Measurements from ENCODE around the gene BBS9. TPM values are rescaled to one million over a fixed set of nuclear protein-coding genes. Genes with fewer than 3 reads are reported as not detected.

The BBS9 gene
- total RNA-seq, 1 experiment from 2014 or later: 9.0 TPM

DNA sequence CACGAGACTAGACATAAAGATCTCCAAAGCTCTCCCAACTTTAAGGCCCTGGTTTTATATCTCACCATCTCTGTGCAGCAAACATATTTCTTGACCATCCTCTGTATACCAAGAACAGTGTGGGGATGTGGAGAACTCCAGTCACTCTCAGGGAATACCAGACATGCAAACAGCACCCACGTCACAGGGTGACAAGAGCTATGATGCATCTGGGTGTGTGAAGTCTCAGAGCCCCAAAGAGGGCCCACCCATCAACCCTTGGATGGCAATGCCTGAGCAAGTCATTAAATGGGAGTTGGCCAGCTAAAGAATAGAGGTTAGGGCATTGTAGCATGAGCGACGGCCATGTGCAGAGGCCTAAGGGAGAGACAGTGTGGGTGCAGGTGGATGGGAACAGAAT lies 402.5 kb downstream of the BBS9 start:
- no peak for DNase-seq (ENCODE audit: extremely low read depth, low read depth)

- DNase-seq (ENCODE audit: extremely low read depth, low read depth): no peak
Measured at GRCh38 chr7:33534833-33535232, 405.5 kb downstream of the BBS9 start.

DNA sequence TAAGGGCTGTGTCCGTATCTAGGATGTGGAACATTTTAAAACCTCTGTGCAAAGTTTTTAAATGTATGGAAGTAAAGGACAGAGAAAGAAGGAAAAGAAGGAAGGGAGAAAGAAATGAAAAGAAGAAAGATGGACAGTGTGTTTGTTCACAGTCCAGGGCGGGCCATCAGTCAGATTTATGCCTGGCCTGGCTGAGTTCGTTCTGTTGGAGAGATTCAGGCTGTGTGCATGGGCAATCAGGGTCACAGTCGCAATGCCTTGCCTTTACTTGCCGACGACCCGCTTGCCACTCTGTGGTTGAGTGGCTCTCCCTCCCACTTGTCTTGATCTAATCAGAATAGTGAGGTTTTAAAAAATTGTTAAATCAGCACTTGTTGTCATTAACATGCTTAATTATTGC lies 406.6 kb downstream of the BBS9 start:
- no peak for DNase-seq (ENCODE audit: extremely low read depth, low read depth)

DNA sequence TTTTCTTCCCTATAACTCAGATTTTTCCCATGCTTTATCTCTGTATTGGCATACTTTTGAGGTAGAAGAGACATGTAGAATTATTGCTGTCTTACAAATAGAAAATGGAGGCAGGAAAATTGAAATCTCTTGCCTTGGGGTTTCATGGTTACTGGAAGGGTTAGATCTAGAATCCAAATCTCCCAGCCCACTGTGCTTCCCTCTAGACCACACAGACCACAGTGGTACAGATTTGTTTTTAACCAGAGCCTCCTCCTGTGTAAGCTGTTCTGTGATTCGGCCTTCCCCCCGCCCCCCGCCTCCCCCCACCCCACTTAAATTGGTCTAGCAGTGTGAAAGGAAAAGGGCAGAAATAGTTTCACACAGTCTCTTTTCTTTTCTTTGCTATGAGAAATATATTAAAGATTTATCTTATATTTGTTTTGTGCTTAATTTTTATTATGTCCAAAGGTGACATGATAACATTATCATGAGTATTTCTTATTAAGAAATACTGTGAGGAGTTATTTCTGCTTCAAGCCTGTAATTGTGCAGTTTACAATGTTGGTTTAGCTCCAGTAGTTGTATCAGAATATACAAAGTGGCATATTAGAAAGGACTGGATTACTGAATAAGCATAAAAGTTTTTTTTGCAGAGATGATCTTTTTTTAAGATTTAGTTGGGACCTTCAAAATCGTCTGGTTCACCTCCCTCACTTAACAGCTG lies 407.2 kb downstream of the BBS9 start:
- no peak for DNase-seq (ENCODE audit: extremely low read depth, low read depth)

DNA sequence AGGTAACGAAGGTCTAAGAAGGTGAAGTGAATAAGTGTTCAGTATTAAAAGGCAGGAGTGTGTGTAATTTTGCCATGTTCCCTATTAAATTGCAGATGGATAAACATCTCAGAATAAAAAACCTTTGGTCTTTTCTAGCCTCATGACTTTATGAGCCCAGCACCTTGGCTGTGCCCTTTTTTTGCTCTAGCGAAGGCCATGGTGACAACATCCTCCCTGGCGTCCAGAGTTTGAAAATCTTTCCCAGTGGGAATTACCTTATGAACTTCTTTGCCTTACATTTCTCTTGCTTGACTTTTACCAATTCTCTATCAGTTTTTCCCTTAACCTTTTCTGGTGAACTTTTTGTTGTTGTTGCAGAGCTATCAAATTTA lies 407.7 kb downstream of the BBS9 start:
- DNase-seq (ENCODE audit: extremely low read depth, low read depth): no peak

DNA sequence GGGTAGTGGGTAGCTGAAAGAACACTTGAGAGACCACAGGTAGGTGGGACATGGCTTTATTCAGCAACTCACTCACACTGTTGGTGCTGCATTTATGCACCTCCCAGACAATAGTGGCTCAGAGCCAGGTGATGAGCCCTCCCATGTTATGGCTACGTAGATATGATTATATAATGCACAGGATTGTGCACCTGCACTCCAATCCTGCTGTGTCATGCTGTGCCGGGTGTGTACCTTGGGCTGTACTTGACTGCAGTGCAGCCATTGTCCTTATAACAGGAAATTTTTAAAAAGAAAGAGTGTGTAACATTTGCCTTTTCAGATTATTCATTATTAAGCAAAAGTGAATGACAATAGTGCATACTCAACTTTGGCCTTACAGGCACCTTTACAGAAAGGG lies 409.8 kb downstream of the BBS9 start:
- DNase-seq (ENCODE audit: extremely low read depth, low read depth): no peak

GRCh38 chr7:33539659-33540400 lies 410.5 kb downstream of the BBS9 start:
- no peak for DNase-seq (ENCODE audit: extremely low read depth, low read depth)

DNA sequence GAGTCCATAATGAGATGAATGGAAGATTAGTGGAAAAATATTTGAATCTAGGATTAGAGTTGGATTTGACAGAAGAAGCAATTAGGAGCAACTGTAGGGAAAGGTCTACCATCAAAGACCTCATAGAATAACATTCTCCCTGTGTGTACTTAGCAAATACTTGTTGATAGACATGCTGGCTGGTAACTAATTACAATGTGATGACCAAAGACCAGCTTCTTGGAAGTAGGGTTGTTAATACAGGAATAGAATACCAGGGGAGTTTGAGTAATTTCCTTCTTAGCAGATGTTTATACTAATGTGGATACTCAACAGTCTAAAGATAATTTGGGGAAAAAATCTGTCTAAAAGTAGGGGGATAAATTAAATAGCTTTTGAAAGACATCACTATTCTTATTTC lies 418.5 kb downstream of the BBS9 start:
- DNase-seq (ENCODE audit: extremely low read depth, low read depth): no peak

DNA sequence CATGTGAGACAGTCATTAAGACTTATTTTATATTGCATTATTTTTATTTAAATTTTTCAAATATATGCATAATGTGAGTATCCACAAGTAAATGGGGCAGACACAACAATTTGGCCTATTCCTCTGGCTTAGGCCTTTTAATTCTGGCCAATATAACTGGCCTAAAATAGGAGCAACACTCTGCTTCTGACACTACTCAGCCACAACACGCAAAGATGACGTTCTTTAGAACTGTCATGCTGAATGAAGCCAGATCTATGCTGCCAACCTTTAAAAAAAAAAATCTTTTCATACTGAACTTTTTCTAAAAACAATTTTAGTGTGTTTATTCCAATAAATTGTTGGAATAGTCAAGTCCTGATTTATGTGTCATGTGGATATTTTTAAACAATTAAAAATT lies 421.0 kb downstream of the BBS9 start:
- DNase-seq (ENCODE audit: extremely low read depth, low read depth): no peak

DNA sequence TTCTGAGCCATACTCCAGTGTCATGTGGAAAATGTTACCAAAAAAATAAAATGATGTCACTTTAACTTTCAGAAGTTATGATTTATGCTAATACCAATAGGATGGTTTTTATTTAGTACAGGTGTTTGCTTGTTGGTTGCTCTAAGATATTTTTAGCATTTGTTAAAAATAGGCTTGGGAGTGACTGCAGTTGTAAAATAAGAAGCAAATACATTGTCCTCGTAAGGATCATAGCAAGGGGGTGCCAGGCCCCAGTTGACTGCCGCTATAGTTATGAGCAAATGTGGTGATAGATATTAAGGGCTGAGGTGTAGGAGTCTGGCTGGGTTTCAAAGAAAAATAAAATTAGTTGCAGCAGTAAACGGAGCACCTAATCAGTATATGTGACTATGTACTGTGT lies 421.6 kb downstream of the BBS9 start:
- DNase-seq (ENCODE audit: extremely low read depth, low read depth): no peak

- DNase-seq (ENCODE audit: extremely low read depth, low read depth): no peak
Measured at GRCh38 chr7:33554046-33554445, 424.7 kb downstream of the BBS9 start.

DNA sequence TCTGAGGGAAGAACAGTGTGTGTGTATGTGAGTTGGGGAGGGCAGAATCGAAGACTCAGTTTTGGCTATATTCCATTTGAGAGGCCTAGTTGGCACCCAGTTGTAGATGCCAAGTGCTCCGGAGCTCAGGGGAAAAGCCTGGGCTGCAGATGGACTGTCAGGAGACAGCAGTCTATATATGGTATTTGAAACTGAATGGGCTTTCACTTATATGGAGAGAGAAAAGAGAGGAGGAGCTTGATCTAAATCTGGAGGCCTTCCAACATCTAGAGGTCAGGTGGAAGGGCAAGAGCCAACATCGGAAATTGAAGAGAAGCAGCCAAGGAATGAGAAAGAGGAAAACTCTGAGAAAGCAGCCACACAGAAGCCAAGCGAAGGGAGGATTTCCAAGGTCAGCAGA lies 425.2 kb downstream of the BBS9 start:
- no peak for DNase-seq (ENCODE audit: extremely low read depth, low read depth)

- DNase-seq (ENCODE audit: extremely low read depth, low read depth): no peak
Measured at GRCh38 chr7:33556472-33556871, 427.1 kb downstream of the BBS9 start.

GRCh38 chr7:33558549-33559323 lies 429.4 kb downstream of the BBS9 start:
- DNase-seq (ENCODE audit: extremely low read depth, low read depth): no peak

DNA sequence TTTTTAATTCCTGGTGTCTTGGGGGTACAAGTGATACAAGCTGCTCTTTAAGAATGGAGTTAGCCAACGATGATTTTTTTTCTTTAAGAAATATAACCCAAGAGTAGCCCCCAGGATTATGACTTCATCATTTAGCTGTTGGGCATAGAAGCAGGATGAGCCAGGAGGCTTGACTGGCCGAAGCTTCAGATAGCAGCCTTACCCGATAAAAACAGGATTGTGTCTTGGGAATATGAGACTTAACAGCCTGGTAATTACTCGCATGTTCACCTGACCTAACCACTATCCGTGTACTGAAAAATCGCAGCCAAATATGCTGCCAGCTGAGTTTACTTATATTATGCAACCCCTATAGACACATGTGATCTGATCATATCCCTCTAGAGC lies 430.0 kb downstream of the BBS9 start:
- no peak for DNase-seq (ENCODE audit: extremely low read depth, low read depth)

DNA sequence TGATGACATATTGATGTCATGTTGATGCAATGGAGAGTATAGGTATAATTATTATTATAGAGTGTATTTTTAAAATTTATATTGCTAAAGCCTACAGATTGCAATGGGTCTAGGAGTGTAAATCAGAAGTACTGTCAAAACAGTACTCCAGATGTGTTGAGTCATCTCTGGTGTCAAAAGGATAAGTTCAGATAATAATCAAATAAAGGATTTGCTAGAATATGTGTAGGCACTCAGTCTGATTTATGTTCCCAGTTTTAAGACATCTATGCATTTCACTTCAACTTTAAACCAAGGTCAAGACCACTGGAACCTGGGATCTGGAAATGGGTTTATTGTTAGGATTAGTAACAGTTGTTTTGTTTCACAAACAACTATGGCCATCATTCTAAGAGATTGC lies 433.6 kb downstream of the BBS9 start:
- DNase-seq (ENCODE audit: extremely low read depth, low read depth): no peak

GRCh38 chr7:33563651-33564050 lies 434.3 kb downstream of the BBS9 start:
- no peak for DNase-seq (ENCODE audit: extremely low read depth, low read depth)

GRCh38 chr7:33578166-33578565 lies 448.8 kb downstream of the BBS9 start:
- DNase-seq (ENCODE audit: extremely low read depth, low read depth): no peak

- no peak for DNase-seq (ENCODE audit: extremely low read depth, low read depth)
Measured at GRCh38 chr7:33578881-33579672, 449.7 kb downstream of the BBS9 start.

DNA sequence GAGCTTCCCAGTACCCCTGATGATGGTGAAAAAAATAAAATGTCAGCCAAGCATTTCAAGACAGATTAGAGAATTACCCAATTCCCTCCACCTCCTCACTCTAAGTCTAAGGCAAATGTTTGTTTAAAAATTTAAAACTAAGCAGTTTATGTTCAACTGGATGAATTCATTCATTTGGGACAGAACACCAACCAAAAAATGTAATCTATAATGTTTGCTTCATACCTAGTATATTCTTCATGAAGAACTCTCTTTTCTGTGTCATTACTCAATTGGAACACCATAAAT lies 450.3 kb downstream of the BBS9 start:
- DNase-seq (ENCODE audit: extremely low read depth, low read depth): no peak

DNA sequence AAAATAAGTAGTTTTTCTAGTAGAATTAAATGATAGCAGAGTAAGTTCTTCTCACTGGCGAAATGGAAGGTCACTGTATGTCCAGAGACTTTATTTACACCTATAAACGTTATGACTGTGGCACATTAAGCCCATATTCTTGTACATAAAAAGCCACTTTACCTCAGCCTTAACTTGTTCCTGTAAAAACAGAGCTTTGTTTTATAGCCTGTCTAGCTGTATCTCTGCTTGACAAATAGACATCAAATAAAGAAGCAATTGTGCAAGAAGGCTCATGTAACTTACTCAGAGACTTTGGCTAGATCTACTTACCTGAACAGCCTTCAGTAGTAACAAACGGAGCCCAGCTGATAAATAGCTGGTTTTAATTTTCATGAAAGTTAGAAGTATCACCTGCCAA lies 451.9 kb downstream of the BBS9 start:
- DNase-seq (ENCODE audit: extremely low read depth, low read depth): no peak

All from NCI-H460 (cell line).